ENCODE results near the gene SARNP. TPM values are rescaled to one million over a fixed set of nuclear protein-coding genes. Genes with fewer than 3 reads are reported as not detected.

SARNP gene
- total and polyA plus RNA-seq, 9 of the 15 experiments (the other 6 are each of a cell fraction or from before 2014, with no cell fraction given), result 70.1 to 400 (median 198) TPM

DNA sequence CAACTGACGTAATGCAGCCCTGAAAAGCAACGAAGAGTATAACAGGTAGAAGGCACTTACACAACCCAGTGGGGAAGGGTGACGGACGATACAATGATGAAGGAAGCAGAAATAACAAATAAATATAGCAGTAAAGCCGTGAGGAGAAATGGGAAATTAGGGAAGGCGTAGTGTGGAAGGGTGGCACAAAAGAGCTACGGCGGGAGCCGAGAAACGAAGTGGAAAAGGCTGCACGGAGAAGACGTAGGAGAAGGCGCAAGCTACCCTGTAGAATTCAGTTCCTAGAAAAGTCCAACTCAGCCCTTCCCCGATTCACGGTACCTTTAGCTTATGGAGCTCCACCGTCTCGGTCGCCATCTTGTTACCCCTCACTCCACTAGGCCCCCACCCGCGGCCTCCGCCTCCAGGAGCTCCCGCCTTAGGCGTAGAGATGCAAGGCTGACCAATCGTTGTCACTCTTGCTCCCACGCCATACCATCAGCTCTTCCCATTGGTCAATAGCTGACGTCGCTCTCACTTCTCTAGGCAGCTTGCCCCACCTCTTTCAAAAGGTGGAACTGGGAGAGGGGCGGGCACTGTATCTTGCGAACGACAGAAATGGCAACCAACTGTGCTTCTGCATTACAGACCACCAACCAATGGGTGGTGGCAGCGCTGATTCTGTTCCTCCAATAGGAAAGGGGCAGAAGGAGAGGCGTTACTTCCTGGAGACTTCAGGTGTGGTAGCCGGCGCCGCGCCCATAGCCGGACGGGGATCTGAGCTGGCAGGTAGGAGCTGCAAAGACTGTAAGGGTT is at the start of gene SARNP, which contains the start of gene ORMDL2 (continued):
- TF ChIP-seq, protein P1, sequence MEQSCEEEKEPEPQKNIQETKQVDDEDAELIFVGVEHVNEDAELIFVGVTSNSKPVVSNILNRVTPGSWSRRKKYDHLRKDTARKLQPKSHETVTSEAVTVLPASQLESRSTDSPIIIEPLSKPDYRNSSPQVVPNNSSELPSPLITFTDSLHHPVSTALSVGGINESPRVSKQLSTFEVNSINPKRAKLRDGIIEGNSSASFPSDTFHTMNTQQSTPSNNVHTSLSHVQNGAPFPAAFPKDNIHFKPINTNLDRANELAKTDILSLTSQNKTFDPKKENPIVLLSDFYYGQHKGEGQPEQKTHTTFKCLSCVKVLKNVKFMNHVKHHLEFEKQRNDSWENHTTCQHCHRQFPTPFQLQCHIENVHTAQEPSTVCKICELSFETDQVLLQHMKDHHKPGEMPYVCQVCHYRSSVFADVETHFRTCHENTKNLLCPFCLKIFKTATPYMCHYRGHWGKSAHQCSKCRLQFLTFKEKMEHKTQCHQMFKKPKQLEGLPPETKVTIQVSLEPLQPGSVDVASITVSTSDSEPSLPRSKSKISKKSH (CRISPR knock-in tag; IDR thresholded peaks at IDR 0.05), result no peak
- no peak for TF ChIP-seq TEAD2 (tag; IDR thresholded peaks at IDR 0.05)
- no peak for TF ChIP-seq ZNF586 (CRISPR knock-in tag; conservative IDR thresholded peaks at IDR 0.05)
- TF ChIP-seq, protein P2, sequence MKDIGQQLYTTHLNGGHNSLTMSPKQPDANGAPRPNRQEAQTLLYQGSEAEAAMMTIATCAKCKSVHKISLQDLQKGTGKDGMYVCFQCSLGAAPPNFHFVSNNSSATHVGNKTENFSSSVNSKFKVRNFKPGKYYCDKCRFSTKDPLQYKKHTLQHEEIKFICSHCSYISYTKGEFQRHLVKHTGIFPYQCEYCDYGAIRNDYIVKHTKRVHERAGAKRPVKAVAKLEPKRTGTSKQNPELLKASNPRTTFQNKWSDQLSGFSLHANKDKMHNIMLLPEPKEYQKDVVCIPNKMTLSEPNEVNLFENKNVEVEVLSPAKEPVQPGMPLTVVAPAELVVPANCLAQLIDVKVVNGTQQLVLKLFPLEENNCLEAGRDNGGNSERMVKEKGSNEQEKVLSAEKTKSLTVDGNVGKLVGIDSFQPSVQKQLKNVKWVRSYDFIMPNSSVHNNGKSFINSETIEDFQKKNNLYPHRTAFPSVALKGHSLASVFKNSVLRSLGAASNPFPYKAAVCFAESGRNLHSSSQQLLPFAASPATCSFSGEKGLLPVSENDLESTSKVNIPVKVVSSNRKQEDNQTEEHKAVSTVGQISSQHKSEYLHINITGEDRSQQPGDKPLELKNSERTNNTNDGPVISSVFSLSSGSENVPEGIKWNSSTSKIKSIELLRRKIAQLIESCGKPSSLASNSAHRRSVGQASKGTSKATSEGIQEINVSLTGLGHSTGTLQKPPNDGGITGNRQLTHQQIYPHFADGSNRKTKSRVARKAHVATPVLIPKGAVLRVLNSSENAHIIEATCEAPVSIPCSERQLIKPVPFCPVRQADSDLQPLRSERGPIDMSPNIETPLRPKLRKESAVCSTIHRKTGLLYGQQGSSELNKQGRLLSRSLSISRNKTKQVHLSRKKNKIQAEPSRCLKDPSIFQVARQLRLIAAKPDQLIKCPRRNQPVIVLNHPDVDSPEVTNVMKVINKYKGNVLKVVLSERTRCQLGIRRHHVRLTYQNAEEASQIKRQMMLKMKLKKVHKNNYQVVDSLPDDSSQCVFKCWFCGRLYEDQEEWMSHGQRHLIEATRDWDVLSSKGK (CRISPR knock-in tag; IDR thresholded peaks at IDR 0.05), result no peak
- TF ChIP-seq PHF8 (IDR thresholded peaks at IDR 0.05; ENCODE audit: borderline replicate concordance, low read length), result peak; percentile 89; the same call in 1 of the 2 replicates
- TF ChIP-seq, protein P3, sequence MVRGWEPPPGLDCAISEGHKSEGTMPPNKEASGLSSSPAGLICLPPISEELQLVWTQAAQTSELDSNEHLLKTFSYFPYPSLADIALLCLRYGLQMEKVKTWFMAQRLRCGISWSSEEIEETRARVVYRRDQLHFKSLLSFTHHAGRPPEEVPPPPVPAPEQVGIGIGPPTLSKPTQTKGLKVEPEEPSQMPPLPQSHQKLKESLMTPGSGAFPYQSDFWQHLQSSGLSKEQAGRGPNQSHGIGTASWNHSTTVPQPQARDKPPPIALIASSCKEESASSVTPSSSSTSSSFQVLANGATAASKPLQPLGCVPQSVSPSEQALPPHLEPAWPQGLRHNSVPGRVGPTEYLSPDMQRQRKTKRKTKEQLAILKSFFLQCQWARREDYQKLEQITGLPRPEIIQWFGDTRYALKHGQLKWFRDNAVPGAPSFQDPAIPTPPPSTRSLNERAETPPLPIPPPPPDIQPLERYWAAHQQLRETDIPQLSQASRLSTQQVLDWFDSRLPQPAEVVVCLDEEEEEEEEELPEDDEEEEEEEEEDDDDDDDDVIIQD (CRISPR knock-in tag; IDR thresholded peaks at IDR 0.05), result no peak
- no peak for TF ChIP-seq NUFIP1 (IDR thresholded peaks at IDR 0.05; ENCODE audit: partially characterized antibody)
- no peak for TF ChIP-seq NCOR1 (IDR thresholded peaks at IDR 0.05)
- TF ChIP-seq DDX20 (tag; IDR thresholded peaks at IDR 0.05; ENCODE audit: low read depth), result no peak
- TF ChIP-seq, protein P4, sequence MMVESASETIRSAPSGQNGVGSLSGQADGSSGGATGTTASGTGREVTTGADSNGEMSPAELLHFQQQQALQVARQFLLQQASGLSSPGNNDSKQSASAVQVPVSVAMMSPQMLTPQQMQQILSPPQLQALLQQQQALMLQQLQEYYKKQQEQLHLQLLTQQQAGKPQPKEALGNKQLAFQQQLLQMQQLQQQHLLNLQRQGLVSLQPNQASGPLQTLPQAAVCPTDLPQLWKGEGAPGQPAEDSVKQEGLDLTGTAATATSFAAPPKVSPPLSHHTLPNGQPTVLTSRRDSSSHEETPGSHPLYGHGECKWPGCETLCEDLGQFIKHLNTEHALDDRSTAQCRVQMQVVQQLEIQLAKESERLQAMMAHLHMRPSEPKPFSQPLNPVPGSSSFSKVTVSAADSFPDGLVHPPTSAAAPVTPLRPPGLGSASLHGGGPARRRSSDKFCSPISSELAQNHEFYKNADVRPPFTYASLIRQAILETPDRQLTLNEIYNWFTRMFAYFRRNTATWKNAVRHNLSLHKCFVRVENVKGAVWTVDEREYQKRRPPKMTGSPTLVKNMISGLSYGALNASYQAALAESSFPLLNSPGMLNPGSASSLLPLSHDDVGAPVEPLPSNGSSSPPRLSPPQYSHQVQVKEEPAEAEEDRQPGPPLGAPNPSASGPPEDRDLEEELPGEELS (CRISPR knock-in tag; IDR thresholded peaks at IDR 0.05; ENCODE audit: borderline replicate concordance), result no peak
- no peak for TF ChIP-seq TCF7L2 (IDR thresholded peaks at IDR 0.05; ENCODE audit: low read depth, low read length)
- TF ChIP-seq DIDO1 (tag; IDR thresholded peaks at IDR 0.05; ENCODE audit: low read depth), result no peak
- no peak for TF ChIP-seq ETV6 (IDR thresholded peaks at IDR 0.05; ENCODE audit: borderline replicate concordance in 1 of 2, low read depth in 2 of 2, low read length in 1 of 2)
- no peak for TF ChIP-seq ETV6 (CRISPR knock-in tag; IDR thresholded peaks at IDR 0.05; ENCODE audit: borderline replicate concordance)
- no peak; a peak in 1 of 4 replicates for TF ChIP-seq FOXK2 (conservative IDR thresholded peaks at IDR 0.05 in 1 of 2, IDR thresholded peaks at IDR 0.05 in 1 of 2; ENCODE audit: low read depth in 2 of 2)
- no peak for TF ChIP-seq HSF4 (CRISPR knock-in tag; IDR thresholded peaks at IDR 0.05; ENCODE audit: borderline replicate concordance)
- no peak for TF ChIP-seq BMI1 (IDR thresholded peaks at IDR 0.05; ENCODE audit: low read length)
- TF ChIP-seq ZNF561 (CRISPR knock-in tag; conservative IDR thresholded peaks at IDR 0.05), result no peak

Data from K562 (cell line).